ENCODE measurements around the gene SEPTIN10. TPM values are rescaled to one million over a fixed set of nuclear protein-coding genes. Genes with fewer than 3 reads are reported as not detected.

SEPTIN10 gene
- total and polyA plus RNA-seq, 2 of the 8 experiments (the other 6 are each of a cell fraction or from before 2014, with no cell fraction given) = 23.7 to 101 TPM

GRCh38 chr2:109549016-109549590 is 64.7 kb downstream of the SEPTIN10 start:
- FAIRE-seq (no peak), DNase-seq (ENCODE audit: low read depth in 1 of 2, low spot score in 2 of 2) (no peak)
- TF ChIP-seq, protein P1, sequence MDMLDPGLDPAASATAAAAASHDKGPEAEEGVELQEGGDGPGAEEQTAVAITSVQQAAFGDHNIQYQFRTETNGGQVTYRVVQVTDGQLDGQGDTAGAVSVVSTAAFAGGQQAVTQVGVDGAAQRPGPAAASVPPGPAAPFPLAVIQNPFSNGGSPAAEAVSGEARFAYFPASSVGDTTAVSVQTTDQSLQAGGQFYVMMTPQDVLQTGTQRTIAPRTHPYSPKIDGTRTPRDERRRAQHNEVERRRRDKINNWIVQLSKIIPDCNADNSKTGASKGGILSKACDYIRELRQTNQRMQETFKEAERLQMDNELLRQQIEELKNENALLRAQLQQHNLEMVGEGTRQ (IDR thresholded peaks at IDR 0.05; ENCODE audit: low read length) = no peak
- TF ChIP-seq BCL11A (IDR thresholded peaks at IDR 0.05; ENCODE audit: low read depth in 2 of 2, low read length in 2 of 2) (no peak), PHF8 (conservative IDR thresholded peaks at IDR 0.05; ENCODE audit: low read depth, low read length) (no peak), SIRT6 (IDR thresholded peaks at IDR 0.05; ENCODE audit: low read length) (no peak), ATF2 (IDR thresholded peaks at IDR 0.05; ENCODE audit: low read length) (no peak), HDAC2 (IDR thresholded peaks at IDR 0.05; ENCODE audit: borderline replicate concordance in 1 of 2, low read depth in 2 of 2, low read length in 2 of 2) (no peak), BACH1 (IDR thresholded peaks at IDR 0.05; ENCODE audit: low read length) (no peak), E2F6 (IDR thresholded peaks at IDR 0.05) (no peak), POLR2A (IDR thresholded peaks at IDR 0.05; ENCODE audit: control extremely low read depth in 1 of 2, low read depth in 2 of 2, low read length in 2 of 2) (no peak), FOSL1 (IDR thresholded peaks at IDR 0.05; ENCODE audit: insufficient read depth, low read depth, low read length) (no peak)

More at GRCh38 chr2:109549016-109549590, 64.7 kb downstream of the SEPTIN10 start:
- no peak overlapping the region for H4K5ac ChIP-seq (ENCODE audit: insufficient read length, low read depth, low read length)
- H3K79me1 ChIP-seq (ENCODE audit: low read depth, low read length) = no peaks in the 10 kb centered on the region
- ChIA-PET CTCF (ENCODE audit: partially characterized antibody) (interaction anchor here (0.8 to 6.7 kb wide), 6 partner anchors 10 to 187 kb away, joined by 3 to 67 read pairs (median 34); partner anchors contain the start of genes SEPTIN10 and SOWAHC), POLR2A (ENCODE audit: partially characterized antibody) (no interaction called here)
- no peak overlapping the region for H2AFZ ChIP-seq (ENCODE audit: low read length)
- peaks cover 0 to 8% (median 5%) of the 10 kb centered on the region in 4 experiments; a peak in 6 of 8 replicates for H3K36me3 ChIP-seq (ENCODE audit: control insufficient read depth in 2 of 4, insufficient read depth in 4 of 4, low read length in 3 of 4)
- no peak overlapping the region for H3K14ac ChIP-seq (ENCODE audit: insufficient read length)
- H2AK5ac ChIP-seq (ENCODE audit: low read depth, low read length) = no peak overlapping the region
- no peak overlapping the region for H3K4me2 ChIP-seq (ENCODE audit: insufficient read depth in 1 of 2, low read depth in 2 of 2, low read length in 2 of 2)
- H4K20me1 ChIP-seq (replicated peaks in 1 of 2; ENCODE audit: control insufficient read depth in 1 of 2, insufficient read depth in 2 of 2, low read length in 2 of 2) = peaks cover 0 to 5% of the 10 kb centered on the region in 2 experiments
- no peak overlapping the region for H2BK12ac ChIP-seq (ENCODE audit: low read depth, low read length)
- H3K27ac ChIP-seq (ENCODE audit: low read depth, low read length) = no peak overlapping the region
- H2BK120ac ChIP-seq (replicated peaks; ENCODE audit: low read depth, low read length) = no peak overlapping the region
- no peak overlapping the region for H3K4ac ChIP-seq (replicated peaks; ENCODE audit: insufficient read length, low read depth, low read length)
- H3K27me3 ChIP-seq (replicated peaks in 1 of 4; ENCODE audit: control insufficient read depth in 3 of 4, extremely low read depth in 1 of 4, insufficient read depth in 3 of 4, low read length in 3 of 4) = no peaks in the 10 kb centered on the region
- H3K9me3 ChIP-seq (ENCODE audit: insufficient read depth in 2 of 2, low read depth in 1 of 2, low read length in 1 of 2) = no peaks in the 10 kb centered on the region
- no peak overlapping the region for H2BK5ac ChIP-seq (ENCODE audit: low read depth, low read length)
- no peak overlapping the region for H3K23ac ChIP-seq (ENCODE audit: insufficient read length)
- H3K4me1 ChIP-seq (replicated peaks in 1 of 4; ENCODE audit: control insufficient read depth in 3 of 4, insufficient read depth in 4 of 4, low read length in 3 of 4) = no peaks in the 10 kb centered on the region
- H3K9ac ChIP-seq (replicated peaks in 1 of 4; ENCODE audit: extremely low read depth in 1 of 4, low read depth in 3 of 4, low read length in 3 of 4) = no peak overlapping the region
- no peak overlapping the region for H2BK20ac ChIP-seq (ENCODE audit: low read length)
- H3K23me2 ChIP-seq (ENCODE audit: low read depth, low read length) = no peaks in the 10 kb centered on the region
- no peak overlapping the region for H3K56ac ChIP-seq (replicated peaks; ENCODE audit: insufficient read length, low read depth, low read length)
- H4K91ac ChIP-seq (replicated peaks; ENCODE audit: insufficient read length, low read length) = no peak overlapping the region
- WGBS, 2 experiments (ENCODE audit: extremely low coverage in 1 of 2, insufficient coverage in 1 of 2, insufficient read length in 1 of 2, insufficient replicate concordance in 2 of 2, low coverage in 1 of 2, low lambda C conversion rate in 2 of 2, missing lambda C conversion rate in 1 of 2) = 87% methylated on average over 4 of the region's 4 CpGs; no CpG with 5 or more reads in 1 of the 2 experiments
- H3K4me3 ChIP-seq (ENCODE audit: extremely low read depth in 1 of 4, insufficient read depth in 2 of 4, low read depth in 3 of 4, low read length in 4 of 4) = no peak overlapping the region
- no peak overlapping the region for H4K8ac ChIP-seq (ENCODE audit: extremely low read depth, insufficient read depth, low read length)
- H3K18ac ChIP-seq (ENCODE audit: extremely low read depth, low read length) = no peak overlapping the region
- H3K79me2 ChIP-seq (ENCODE audit: control insufficient read depth in 1 of 2, insufficient read depth in 2 of 2, low read length in 2 of 2) = no peaks in the 10 kb centered on the region
- H2BK15ac ChIP-seq (ENCODE audit: low read length) = no peak overlapping the region

Measured in H1 (cell line).